IMR-90 (cell line): Measurements from ENCODE around the gene ACOX2.

ENCODE experiments used
- CTCF ChIP-seq: conservative IDR thresholded peaks from 2 replicates; pipeline ENCODE4 v1.5.1; 2012; ENCODE audit warnings: mild to moderate bottlenecking, low read depth, low read length, improper control_type of control experiment
- FOS ChIP-seq: fragments of 150-350 bp; IDR thresholded peaks from 2 replicates; pipeline ENCODE4 v1.6.1; 2016; ENCODE audit warnings: low read depth, low read length
- MXI1 ChIP-seq: IDR thresholded peaks from 2 replicates; pipeline ENCODE4 v1.6.1; 2012; ENCODE audit warnings: low read depth, mild to moderate bottlenecking, low read length, moderate library complexity, borderline replicate concordance
- POLR2A ChIP-seq: IDR thresholded peaks from 2 replicates; pipeline ENCODE4 v1.6.1; 2012; ENCODE audit warnings: mild to moderate bottlenecking, low read depth, low read length
- RFX5 ChIP-seq: IDR thresholded peaks from 2 replicates; pipeline ENCODE4 v1.8.0; 2012; ENCODE audit warnings: low read depth, mild to moderate bottlenecking, low read length, moderate library complexity

- TF ChIP-seq CTCF, result no peak
- TF ChIP-seq RFX5, result no peak
- TF ChIP-seq FOS, result no peak
- no peak for TF ChIP-seq MXI1
- TF ChIP-seq POLR2A, result no peak
Observed at GRCh38 chr3:58497097-58497496, 39.9 kb downstream of the ACOX2 start.
